H9 (cell line): ENCODE measurements around the gene ACSF3. TPM values are rescaled to one million over a fixed set of nuclear protein-coding genes. Genes with fewer than 3 reads are reported as not detected.
A peak's percentile ranks its signal among the peaks of the same experiment; 100 is the strongest.

Source experiments
- DNase-seq: peaks from one replicate; pipeline ENCODE4 v3.0.0-alpha.2; 2017
- H2AFZ ChIP-seq: one replicate; pipeline ENCODE4 v1.6.1; 2013; ENCODE audit warnings: mild to moderate bottlenecking, low read length, control low read depth, moderate library complexity
- H2AK5ac ChIP-seq: 2 replicates; pipeline ENCODE4 v1.6.1; 2013; ENCODE audit warnings: low read length, control low read depth, mixed read lengths; ENCODE audit not compliant: insufficient read length
- H2BK120ac ChIP-seq: one replicate; pipeline ENCODE4 v1.6.1; 2013; ENCODE audit warnings: low read depth, mild to moderate bottlenecking, low read length, control low read depth, inconsistent platforms; ENCODE audit not compliant: poor library complexity, severe bottlenecking
- H2BK12ac ChIP-seq: 2 replicates; pipeline ENCODE4 v1.6.1; 2013; ENCODE audit warnings: low read length, control low read depth, mixed read lengths, low read depth; ENCODE audit not compliant: insufficient read length
- H2BK15ac ChIP-seq: 2 replicates; pipeline ENCODE4 v1.6.1; 2013; ENCODE audit warnings: low read depth, low read length, control low read depth
- H2BK20ac ChIP-seq: one replicate; pipeline ENCODE4 v1.6.1; 2013; ENCODE audit warnings: low read depth, mild to moderate bottlenecking, low read length, control low read depth, inconsistent platforms; ENCODE audit not compliant: poor library complexity, severe bottlenecking
- H2BK5ac ChIP-seq: 2 replicates; pipeline ENCODE4 v1.6.1; 2013; ENCODE audit warnings: low read length, control low read depth, mixed read lengths; ENCODE audit not compliant: insufficient read length
- H3K14ac ChIP-seq: 2 replicates; pipeline ENCODE4 v1.6.1; 2013; ENCODE audit warnings: low read length, control low read depth; ENCODE audit not compliant: insufficient read depth
- H3K18ac ChIP-seq: 2 replicates; pipeline ENCODE4 v1.6.1; 2013; ENCODE audit warnings: low read depth, mild to moderate bottlenecking, mixed read lengths, low read length, control low read depth; ENCODE audit not compliant: insufficient read length
- H3K23ac ChIP-seq: 2 replicates; pipeline ENCODE4 v1.6.1; 2013; ENCODE audit warnings: low read length, control low read depth, mixed read lengths, low read depth; ENCODE audit not compliant: insufficient read length
- H3K23me2 ChIP-seq: 2 replicates; pipeline ENCODE4 v1.6.1; 2013; ENCODE audit warnings: low read depth, mild to moderate bottlenecking, mixed read lengths, low read length, control low read depth; ENCODE audit not compliant: insufficient read length, poor library complexity, severe bottlenecking
- H3K27ac ChIP-seq: 2 replicates; pipeline ENCODE4 v1.5.1; 2013; ENCODE audit warnings: low read length, control low read depth, mixed read lengths, low read depth; ENCODE audit not compliant: insufficient read length
- H3K27me3 ChIP-seq: 2 replicates; pipeline ENCODE4 v1.6.1; 2013; ENCODE audit warnings: low read length, control low read depth, inconsistent platforms; ENCODE audit not compliant: insufficient read depth
- H3K4ac ChIP-seq: 2 replicates; pipeline ENCODE4 v1.6.1; 2013; ENCODE audit warnings: low read depth, mild to moderate bottlenecking, control low read depth, inconsistent platforms, low read length, moderate library complexity
- H3K4me1 ChIP-seq: 2 replicates; pipeline ENCODE4 v1.6.1; 2013; ENCODE audit warnings: low read length, control low read depth, inconsistent platforms; ENCODE audit not compliant: insufficient read depth
- H3K4me2 ChIP-seq: 2 replicates; pipeline ENCODE4 v1.6.1; 2013; ENCODE audit warnings: low read length, control low read depth, mixed read lengths; ENCODE audit not compliant: insufficient read length, insufficient read depth
- H3K56ac ChIP-seq: 2 replicates; pipeline ENCODE4 v1.6.1; 2013; ENCODE audit warnings: low read depth, mild to moderate bottlenecking, mixed read lengths, low read length, control low read depth; ENCODE audit not compliant: insufficient read length
- H3K79me1 ChIP-seq: 2 replicates; pipeline ENCODE4 v1.6.1; 2013; ENCODE audit warnings: low read depth, mild to moderate bottlenecking, moderate library complexity, low read length, control low read depth, inconsistent platforms; ENCODE audit not compliant: insufficient read depth, poor library complexity, severe bottlenecking
- H3K79me2 ChIP-seq: 2 replicates; pipeline ENCODE4 v1.6.1; 2013; ENCODE audit warnings: low read length, control low read depth, inconsistent platforms; ENCODE audit not compliant: insufficient read depth
- H3K9ac ChIP-seq: 2 replicates; pipeline ENCODE4 v1.6.1; 2013; ENCODE audit warnings: low read length, control low read depth, mixed read lengths; ENCODE audit not compliant: insufficient read length; ENCODE audit errors: extremely low read depth
- H3K9me3 ChIP-seq: one replicate; pipeline ENCODE4 v1.6.1; 2013; ENCODE audit warnings: low read depth, low read length, inconsistent platforms; ENCODE audit not compliant: control insufficient read depth
- H3T11ph ChIP-seq: one replicate; pipeline ENCODE4 v1.6.1; 2013; ENCODE audit warnings: mild to moderate bottlenecking, low read length, control low read depth, inconsistent platforms
- H4K20me1 ChIP-seq: one replicate; pipeline ENCODE4 v1.6.1; 2013; ENCODE audit not compliant: control insufficient read depth, insufficient read length, insufficient read depth
- H4K5ac ChIP-seq: 2 replicates; pipeline ENCODE4 v1.6.1; 2013; ENCODE audit warnings: low read depth, mild to moderate bottlenecking, mixed read lengths, low read length, control low read depth; ENCODE audit not compliant: insufficient read length
- H4K8ac ChIP-seq: replicated peaks from 2 replicates; pipeline ENCODE4 v1.6.1; 2013; ENCODE audit warnings: low read length, control low read depth, mixed read lengths, low read depth; ENCODE audit not compliant: insufficient read length
- H4K91ac ChIP-seq: 2 replicates; pipeline ENCODE4 v1.6.1; 2013; ENCODE audit warnings: low read depth, mild to moderate bottlenecking, moderate library complexity, mixed read lengths, low read length, control low read depth; ENCODE audit not compliant: insufficient read length
- H3K27ac Mint-ChIP-seq, 3 experiments: 2 replicates in 2 of 3; 3 replicates in 1 of 3; pipeline ENCODE4 v1.8.0; 2020 to 2021; ENCODE audit warnings: mixed read lengths in 3 of 3, mild to moderate bottlenecking in 1 of 3, moderate library complexity in 1 of 3
- H3K27me3 Mint-ChIP-seq: 2 replicates; pipeline ENCODE4 v1.8.0; 2021; ENCODE audit warnings: low read depth, mild to moderate bottlenecking, moderate library complexity, mixed read lengths
- H3K36me3 Mint-ChIP-seq, 3 experiments: 2 replicates in 2 of 3; 3 replicates in 1 of 3; pipeline ENCODE4 v1.8.0; 2020 to 2021; ENCODE audit warnings: low read depth in 3 of 3, mixed read lengths in 3 of 3; ENCODE audit not compliant: insufficient read depth in 1 of 3
- H3K4me1 Mint-ChIP-seq, 2 experiments: 2 replicates each; pipeline ENCODE4 v1.8.0; 2020; ENCODE audit warnings: mixed read lengths in 2 of 2
- H3K4me3 Mint-ChIP-seq, 2 experiments: 2 replicates in 1 of 2; 3 replicates in 1 of 2; pipeline ENCODE4 v1.8.0; 2020 to 2021; ENCODE audit warnings: mild to moderate bottlenecking in 2 of 2, mixed read lengths in 2 of 2, moderate library complexity in 1 of 2
- H3K9me3 Mint-ChIP-seq, 2 experiments: 2 replicates in 1 of 2; 3 replicates in 1 of 2; pipeline ENCODE4 v1.8.0; 2020; ENCODE audit warnings: mild to moderate bottlenecking in 2 of 2, mixed read lengths in 2 of 2, moderate library complexity in 1 of 2
- WGBS: extraction: QIAGEN DNeasy Blood & Tissue Kit; methylation state at CpG from one replicate; pipeline ENCODE4 v1.1.7; 2013; ENCODE audit warnings: missing lambda C conversion rate, low lambda C conversion rate, mixed read lengths; ENCODE audit not compliant: insufficient read length; ENCODE audit errors: extremely low coverage; 5-methylcytosine and 5-hydroxymethylcytosine counted together
- total RNA-seq: library from RNA; stranded (reverse); gene quantifications from 2 replicates; pipeline ENCODE4 v1.2.1, GENCODE V29; 2021
- TF ChIP-seq, protein P1 (sequence below): fragments of 200-600 bp; sonication (generic); conservative IDR thresholded peaks from 3 replicates; pipeline ENCODE4 v1.8.0; 2021; ENCODE audit warnings: antibody characterized with exemption, mild to moderate bottlenecking

Gene ACSF3
- total RNA-seq, 1 experiment from 2014 or later = 31.3 TPM

GRCh38 chr16:89115216-89115861, 21.7 kb downstream of the ACSF3 start:
- H2BK20ac ChIP-seq = no peak overlapping the region
- H2BK120ac ChIP-seq = no peak overlapping the region
- H3K27ac ChIP-seq = no peak overlapping the region
- TF ChIP-seq, protein P1, sequence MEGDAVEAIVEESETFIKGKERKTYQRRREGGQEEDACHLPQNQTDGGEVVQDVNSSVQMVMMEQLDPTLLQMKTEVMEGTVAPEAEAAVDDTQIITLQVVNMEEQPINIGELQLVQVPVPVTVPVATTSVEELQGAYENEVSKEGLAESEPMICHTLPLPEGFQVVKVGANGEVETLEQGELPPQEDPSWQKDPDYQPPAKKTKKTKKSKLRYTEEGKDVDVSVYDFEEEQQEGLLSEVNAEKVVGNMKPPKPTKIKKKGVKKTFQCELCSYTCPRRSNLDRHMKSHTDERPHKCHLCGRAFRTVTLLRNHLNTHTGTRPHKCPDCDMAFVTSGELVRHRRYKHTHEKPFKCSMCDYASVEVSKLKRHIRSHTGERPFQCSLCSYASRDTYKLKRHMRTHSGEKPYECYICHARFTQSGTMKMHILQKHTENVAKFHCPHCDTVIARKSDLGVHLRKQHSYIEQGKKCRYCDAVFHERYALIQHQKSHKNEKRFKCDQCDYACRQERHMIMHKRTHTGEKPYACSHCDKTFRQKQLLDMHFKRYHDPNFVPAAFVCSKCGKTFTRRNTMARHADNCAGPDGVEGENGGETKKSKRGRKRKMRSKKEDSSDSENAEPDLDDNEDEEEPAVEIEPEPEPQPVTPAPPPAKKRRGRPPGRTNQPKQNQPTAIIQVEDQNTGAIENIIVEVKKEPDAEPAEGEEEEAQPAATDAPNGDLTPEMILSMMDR = no peak
- H4K20me1 ChIP-seq = peaks cover 2% of the 10 kb centered on the region
- H2BK12ac ChIP-seq = no peak overlapping the region
- H3K18ac ChIP-seq = no peak overlapping the region
- H3K23ac ChIP-seq = no peak overlapping the region
- no peaks in the 10 kb centered on the region for H3K9me3 ChIP-seq
- H2AK5ac ChIP-seq = no peak overlapping the region
- H3K4me1 Mint-ChIP-seq = peaks cover 19 to 21% of the 10 kb centered on the region in 2 experiments
- no peaks in the 10 kb centered on the region; the same call in 1 of the 2 replicates for H3K4me1 ChIP-seq
- no peak overlapping the region for H2BK15ac ChIP-seq
- no peak overlapping the region for H3T11ph ChIP-seq
- H4K5ac ChIP-seq = no peak overlapping the region
- H3K27ac Mint-ChIP-seq = peak overlapping the region; percentile 58 to 93 (median 85); a peak in 4 of 7 replicates
- H3K9me3 Mint-ChIP-seq = no peaks in the 10 kb centered on the region
- H3K4me3 Mint-ChIP-seq = no peak overlapping the region
- no peak overlapping the region for H4K8ac ChIP-seq
- H2BK5ac ChIP-seq = no peak overlapping the region
- no peaks in the 10 kb centered on the region for H3K27me3 Mint-ChIP-seq
- H3K36me3 Mint-ChIP-seq = peaks cover 18 to 51% (median 47%) of the 10 kb centered on the region in 3 experiments
- H3K79me1 ChIP-seq = no peaks in the 10 kb centered on the region
- DNase-seq = no peak
- H3K9ac ChIP-seq = no peak overlapping the region
- no peak overlapping the region for H3K4ac ChIP-seq
- no peak overlapping the region for H3K14ac ChIP-seq
- H3K4me2 ChIP-seq = no peak overlapping the region
- H4K91ac ChIP-seq = no peak overlapping the region
- H3K27me3 ChIP-seq = no peaks in the 10 kb centered on the region
- H3K56ac ChIP-seq = no peak overlapping the region
- WGBS = no CpG with 5 or more reads among the region's 25 CpGs
- H3K23me2 ChIP-seq = no peaks in the 10 kb centered on the region
- H2AFZ ChIP-seq = no peak overlapping the region
- H3K79me2 ChIP-seq = no peaks in the 10 kb centered on the region
